ENCODE results near the gene CIZ1.
A peak's percentile ranks its signal among the peaks of the same experiment; 100 is the strongest.

Gene CIZ1

GRCh38 chr9:128121924-128122808 is 69.2 kb downstream of the CIZ1 start:
- no peak overlapping the region for H3K14ac ChIP-seq (ENCODE audit: low read length in 2 of 2)
- WGBS = 96% methylated on average over 27 of the region's 27 CpGs
- H3K36me3 ChIP-seq (ENCODE audit: control insufficient read depth in 1 of 2, insufficient read depth in 2 of 2, low read depth in 1 of 2, low read length in 2 of 2) = peaks cover 41 to 62% of the 10 kb centered on the region in 2 experiments
- H3K4me2 ChIP-seq (ENCODE audit: low read length, poor library complexity, severe bottlenecking) = no peak overlapping the region
- no peak for DNase-seq
- no peak overlapping the region for H3K4me3 ChIP-seq (ENCODE audit: insufficient read depth in 1 of 2, low read depth in 1 of 2, low read length in 2 of 2)
- H4K8ac ChIP-seq (ENCODE audit: low read length) = no peak overlapping the region
- H3K27ac ChIP-seq (ENCODE audit: low read length, poor library complexity, severe bottlenecking) = no peak overlapping the region
- H2BK15ac ChIP-seq (ENCODE audit: low read depth, poor library complexity, severe bottlenecking) = no peak overlapping the region
- H4K91ac ChIP-seq (ENCODE audit: low read length) = no peak overlapping the region
- H3K18ac ChIP-seq (ENCODE audit: low read depth in 1 of 2, low read length in 2 of 2) = no peak overlapping the region
- H3K9ac ChIP-seq (ENCODE audit: low read length) = no peak overlapping the region
- H2BK12ac ChIP-seq (ENCODE audit: low read length in 2 of 2) = no peak overlapping the region
- H2AK5ac ChIP-seq (ENCODE audit: low read length, severe bottlenecking) = no peak overlapping the region
- peaks cover 17% of the 10 kb centered on the region for H3K79me1 ChIP-seq (replicated peaks; ENCODE audit: low read length, poor library complexity, severe bottlenecking)
- no peak overlapping the region for H2BK120ac ChIP-seq (ENCODE audit: low read depth, low read length)
- H3K9me3 ChIP-seq (ENCODE audit: control insufficient read depth, low read length) = no peaks in the 10 kb centered on the region
- H3K23ac ChIP-seq (ENCODE audit: low read length in 2 of 2) = no peak overlapping the region
- H3K27me3 ChIP-seq (ENCODE audit: control insufficient read depth in 1 of 2, insufficient read depth in 1 of 2, low read length in 2 of 2) = no peaks in the 10 kb centered on the region
- no peak overlapping the region for H3K4ac ChIP-seq (ENCODE audit: low read depth in 1 of 2, low read length in 2 of 2)
- peaks cover 21% of the 10 kb centered on the region for H3K4me1 ChIP-seq (ENCODE audit: control insufficient read depth, insufficient read depth, low read depth, low read length)
- H2AFZ ChIP-seq (ENCODE audit: low read depth, low read length) = no peak overlapping the region
- H2BK5ac ChIP-seq (ENCODE audit: low read depth, low read length, poor library complexity, severe bottlenecking) = no peak overlapping the region

- Histone ChIP-seq H3K27me3 (ENCODE audit: control insufficient read depth in 1 of 2, insufficient read depth in 1 of 2, low read length in 2 of 2) (no peaks in the 10 kb centered on the region), H3K18ac (ENCODE audit: low read depth in 1 of 2, low read length in 2 of 2) (no peak overlapping the region), H2AFZ (ENCODE audit: low read depth, low read length) (no peak overlapping the region), H3K4me3 (ENCODE audit: insufficient read depth in 1 of 2, low read depth in 1 of 2, low read length in 2 of 2) (no peak overlapping the region), H2BK15ac (ENCODE audit: low read depth, poor library complexity, severe bottlenecking) (no peak overlapping the region), H3K23ac (ENCODE audit: low read length in 2 of 2) (no peak overlapping the region), H3K27ac (ENCODE audit: low read length, poor library complexity, severe bottlenecking) (no peak overlapping the region), H2BK5ac (ENCODE audit: low read depth, low read length, poor library complexity, severe bottlenecking) (no peak overlapping the region), H4K8ac (ENCODE audit: low read length) (no peak overlapping the region), H4K91ac (ENCODE audit: low read length) (no peak overlapping the region), H3K79me1 (replicated peaks; ENCODE audit: low read length, poor library complexity, severe bottlenecking) (peaks cover 17% of the 10 kb centered on the region), H3K4me1 (ENCODE audit: control insufficient read depth, insufficient read depth, low read depth, low read length) (peaks cover 18% of the 10 kb centered on the region), H3K4ac (ENCODE audit: low read depth in 1 of 2, low read length in 2 of 2) (no peak overlapping the region), H3K4me2 (ENCODE audit: low read length, poor library complexity, severe bottlenecking) (no peak overlapping the region), H2BK120ac (ENCODE audit: low read depth, low read length) (no peak overlapping the region), H3K36me3 (ENCODE audit: control insufficient read depth in 1 of 2, insufficient read depth in 2 of 2, low read depth in 1 of 2, low read length in 2 of 2) (peaks cover 41 to 62% of the 10 kb centered on the region in 2 experiments), H3K14ac (ENCODE audit: low read length in 2 of 2) (no peak overlapping the region), H2BK12ac (ENCODE audit: low read length in 2 of 2) (no peak overlapping the region), H2AK5ac (ENCODE audit: low read length, severe bottlenecking) (no peak overlapping the region), H3K9ac (ENCODE audit: low read length) (no peak overlapping the region), H3K9me3 (ENCODE audit: control insufficient read depth, low read length) (no peaks in the 10 kb centered on the region)
- DNase-seq = no peak
- 99% methylated on average over 5 of the region's 5 CpGs for WGBS
Measured at GRCh38 chr9:128121466-128121810, 69.9 kb downstream of the CIZ1 start.

- Histone ChIP-seq H3K79me1 (replicated peaks; ENCODE audit: low read length, poor library complexity, severe bottlenecking) (peaks cover 17% of the 10 kb centered on the region), H2BK15ac (ENCODE audit: low read depth, poor library complexity, severe bottlenecking) (no peak overlapping the region), H3K9ac (ENCODE audit: low read length) (no peak overlapping the region), H3K23ac (ENCODE audit: low read length in 2 of 2) (no peak overlapping the region), H3K4me2 (ENCODE audit: low read length, poor library complexity, severe bottlenecking) (no peak overlapping the region), H3K18ac (ENCODE audit: low read depth in 1 of 2, low read length in 2 of 2) (no peak overlapping the region), H3K9me3 (ENCODE audit: control insufficient read depth, low read length) (no peaks in the 10 kb centered on the region), H2BK120ac (ENCODE audit: low read depth, low read length) (no peak overlapping the region), H4K91ac (ENCODE audit: low read length) (no peak overlapping the region), H2AK5ac (ENCODE audit: low read length, severe bottlenecking) (no peak overlapping the region), H3K4ac (ENCODE audit: low read depth in 1 of 2, low read length in 2 of 2) (no peak overlapping the region), H4K8ac (ENCODE audit: low read length) (peak overlapping the region; percentile 3), H3K4me3 (ENCODE audit: insufficient read depth in 1 of 2, low read depth in 1 of 2, low read length in 2 of 2) (no peak overlapping the region), H2AFZ (ENCODE audit: low read depth, low read length) (no peak overlapping the region), H2BK12ac (ENCODE audit: low read length in 2 of 2) (no peak overlapping the region), H3K27ac (ENCODE audit: low read length, poor library complexity, severe bottlenecking) (no peak overlapping the region), H3K27me3 (ENCODE audit: control insufficient read depth in 1 of 2, insufficient read depth in 1 of 2, low read length in 2 of 2) (no peaks in the 10 kb centered on the region), H3K14ac (ENCODE audit: low read length in 2 of 2) (no peak overlapping the region), H2BK5ac (ENCODE audit: low read depth, low read length, poor library complexity, severe bottlenecking) (no peak overlapping the region), H3K4me1 (ENCODE audit: control insufficient read depth, insufficient read depth, low read depth, low read length) (peaks cover 15% of the 10 kb centered on the region), H3K36me3 (ENCODE audit: control insufficient read depth in 1 of 2, insufficient read depth in 2 of 2, low read depth in 1 of 2, low read length in 2 of 2) (peaks cover 41 to 65% of the 10 kb centered on the region in 2 experiments)
- DNase-seq = no peak
- 94% methylated on average over 29 of the region's 29 CpGs for WGBS
Measured at GRCh38 chr9:128120741-128121465, 70.5 kb downstream of the CIZ1 start.

GRCh38 chr9:128120061-128120740 is 71.2 kb downstream of the CIZ1 start:
- DNase-seq = no peak
- 97% methylated on average over 19 of the region's 20 CpGs for WGBS
- Histone ChIP-seq H3K23ac (ENCODE audit: low read length in 2 of 2) (no peak overlapping the region), H3K14ac (ENCODE audit: low read length in 2 of 2) (no peak overlapping the region), H2AFZ (ENCODE audit: low read depth, low read length) (no peak overlapping the region), H3K36me3 (ENCODE audit: control insufficient read depth in 1 of 2, insufficient read depth in 2 of 2, low read depth in 1 of 2, low read length in 2 of 2) (peaks cover 41 to 67% of the 10 kb centered on the region in 2 experiments), H4K91ac (ENCODE audit: low read length) (no peak overlapping the region), H2BK15ac (ENCODE audit: low read depth, poor library complexity, severe bottlenecking) (no peak overlapping the region), H3K18ac (ENCODE audit: low read depth in 1 of 2, low read length in 2 of 2) (no peak overlapping the region), H2BK5ac (ENCODE audit: low read depth, low read length, poor library complexity, severe bottlenecking) (no peak overlapping the region), H3K9ac (ENCODE audit: low read length) (no peak overlapping the region), H3K4me3 (ENCODE audit: insufficient read depth in 1 of 2, low read depth in 1 of 2, low read length in 2 of 2) (no peak overlapping the region), H3K9me3 (ENCODE audit: control insufficient read depth, low read length) (no peaks in the 10 kb centered on the region), H3K27me3 (ENCODE audit: control insufficient read depth in 1 of 2, insufficient read depth in 1 of 2, low read length in 2 of 2) (no peaks in the 10 kb centered on the region), H3K27ac (ENCODE audit: low read length, poor library complexity, severe bottlenecking) (no peak overlapping the region), H2BK12ac (ENCODE audit: low read length in 2 of 2) (no peak overlapping the region), H3K79me1 (replicated peaks; ENCODE audit: low read length, poor library complexity, severe bottlenecking) (peaks cover 14% of the 10 kb centered on the region), H2AK5ac (ENCODE audit: low read length, severe bottlenecking) (no peak overlapping the region), H2BK120ac (ENCODE audit: low read depth, low read length) (no peak overlapping the region), H3K4me2 (ENCODE audit: low read length, poor library complexity, severe bottlenecking) (no peak overlapping the region), H3K4ac (ENCODE audit: low read depth in 1 of 2, low read length in 2 of 2) (no peak overlapping the region), H4K8ac (ENCODE audit: low read length) (no peak overlapping the region), H3K4me1 (ENCODE audit: control insufficient read depth, insufficient read depth, low read depth, low read length) (peaks cover 8% of the 10 kb centered on the region)
